ENCODE results near the gene ICAM2.
"Not testable (repeated sequence)": the region's sequence is repeated elsewhere in the genome, so short reads cannot be mapped to it uniquely, and the experiment has no call there.

ICAM2 gene

DNA sequence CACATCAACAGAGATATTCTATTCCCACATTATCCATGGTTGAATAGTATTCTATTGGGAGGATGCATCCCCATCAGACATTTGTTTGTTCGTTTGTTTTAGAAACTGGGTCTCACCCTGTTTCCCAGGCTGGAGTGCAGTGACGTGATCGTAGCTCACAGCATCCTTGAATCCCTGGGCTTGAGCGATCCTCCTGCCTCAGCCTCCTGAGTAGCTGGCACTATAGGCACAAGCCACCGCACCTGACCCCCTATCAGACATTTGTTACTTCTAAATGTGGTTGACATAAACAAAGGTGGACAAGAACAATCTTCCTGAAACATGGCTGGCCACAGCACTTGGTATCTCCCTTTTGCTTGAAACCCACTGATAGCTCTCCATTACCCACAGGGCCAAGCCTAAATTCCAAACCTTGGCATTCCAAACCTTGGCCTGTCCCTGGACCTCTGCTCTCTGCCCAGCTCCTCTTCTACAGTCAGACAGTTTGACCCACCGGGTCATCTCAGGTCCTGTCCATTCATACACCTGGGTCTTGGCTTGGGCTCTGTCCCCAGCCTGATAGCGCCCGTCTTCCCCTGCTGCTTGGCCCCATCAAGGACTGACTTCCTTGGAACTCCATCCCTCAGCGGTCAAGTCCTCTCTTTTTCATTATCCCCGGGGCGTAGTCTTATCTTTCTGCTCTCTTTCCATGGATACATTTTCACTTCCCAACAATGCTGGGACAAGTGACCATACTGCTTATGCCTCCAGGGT, 23.8 kb downstream of the ICAM2 start:
- DNase-seq = no peak

- no peak for DNase-seq
These were observed 24.8 kb downstream of the ICAM2 start for GRCh38 chr17:63995626-63996025.

GRCh38 chr17:63993368-63993985, 27.0 kb downstream of the ICAM2 start:
- DNase-seq = no peak

DNA sequence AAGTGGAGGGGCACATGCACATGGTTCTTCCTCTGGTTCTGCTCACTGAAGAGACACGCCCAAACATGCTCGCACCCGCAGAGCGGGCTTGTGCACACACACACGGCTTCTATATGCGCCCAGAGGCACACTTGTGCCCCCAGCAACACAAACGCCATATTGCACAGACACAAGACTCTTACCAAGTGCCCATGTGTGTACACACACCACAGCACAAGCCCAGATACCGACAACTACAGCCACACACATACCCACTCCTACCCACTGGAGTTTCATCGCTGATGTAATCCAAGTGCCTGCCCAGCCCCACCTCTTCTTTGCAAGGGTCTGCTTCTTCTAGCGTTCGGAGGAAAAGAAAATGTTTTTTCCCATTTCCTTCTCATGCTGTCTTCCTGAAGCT, 28.8 kb downstream of the ICAM2 start:
- DNase-seq = no peak

GRCh38 chr17:63989622-63990345, 30.6 kb downstream of the ICAM2 start:
- DNase-seq = no peak

- DNase-seq = no peak
These were observed 31.5 kb downstream of the ICAM2 start for GRCh38 chr17:63988741-63989621.

- DNase-seq = no peak
These were observed 32.3 kb downstream of the ICAM2 start for GRCh38 chr17:63988127-63988478.

DNA sequence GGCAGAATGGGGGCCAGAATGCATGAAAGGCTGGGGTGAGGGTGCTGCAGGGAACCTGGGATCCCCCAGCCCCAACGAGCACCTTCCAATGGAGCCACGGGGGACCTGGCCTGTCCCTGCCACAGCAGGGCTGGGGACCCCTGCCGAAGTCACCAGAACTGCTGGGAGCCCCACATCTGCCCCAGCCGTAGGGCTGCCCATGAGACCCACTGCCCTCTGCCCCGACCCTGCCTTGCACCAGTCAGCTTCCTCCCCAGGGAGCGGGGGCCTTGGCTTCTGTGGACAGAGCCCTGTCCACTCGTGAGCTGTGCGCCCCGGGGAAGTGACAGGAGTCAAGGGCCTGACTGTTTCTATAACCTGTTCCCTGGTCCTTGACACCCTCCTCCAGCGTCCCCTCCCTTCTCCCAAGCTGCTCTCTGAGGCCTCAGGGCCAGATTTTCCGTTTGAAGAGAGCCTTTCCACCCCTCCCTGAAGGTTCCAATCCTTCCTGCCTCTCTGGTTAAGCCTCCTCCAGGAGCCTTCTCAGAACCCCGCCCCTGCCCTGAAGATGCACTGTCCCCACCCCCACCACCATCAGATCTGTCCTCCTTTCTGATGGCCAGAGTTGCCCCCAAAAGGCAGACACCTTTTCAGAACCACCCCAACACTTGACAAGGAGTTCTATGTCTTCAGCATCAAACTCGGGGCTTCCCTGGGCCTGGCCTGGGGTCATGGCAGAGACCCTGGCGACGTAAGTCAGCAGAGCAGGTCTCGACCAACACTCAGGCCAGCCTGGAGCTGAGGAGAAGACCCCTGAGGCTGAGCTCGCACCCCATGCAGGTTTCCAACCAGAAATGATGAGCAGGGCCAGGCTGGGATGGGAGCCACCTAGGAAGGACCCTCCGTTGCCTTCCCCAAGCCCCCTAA, 33.0 kb downstream of the ICAM2 start:
- DNase-seq = no peak

- no peak for DNase-seq
These were observed 33.6 kb downstream of the ICAM2 start for GRCh38 chr17:63986821-63987220.

DNA sequence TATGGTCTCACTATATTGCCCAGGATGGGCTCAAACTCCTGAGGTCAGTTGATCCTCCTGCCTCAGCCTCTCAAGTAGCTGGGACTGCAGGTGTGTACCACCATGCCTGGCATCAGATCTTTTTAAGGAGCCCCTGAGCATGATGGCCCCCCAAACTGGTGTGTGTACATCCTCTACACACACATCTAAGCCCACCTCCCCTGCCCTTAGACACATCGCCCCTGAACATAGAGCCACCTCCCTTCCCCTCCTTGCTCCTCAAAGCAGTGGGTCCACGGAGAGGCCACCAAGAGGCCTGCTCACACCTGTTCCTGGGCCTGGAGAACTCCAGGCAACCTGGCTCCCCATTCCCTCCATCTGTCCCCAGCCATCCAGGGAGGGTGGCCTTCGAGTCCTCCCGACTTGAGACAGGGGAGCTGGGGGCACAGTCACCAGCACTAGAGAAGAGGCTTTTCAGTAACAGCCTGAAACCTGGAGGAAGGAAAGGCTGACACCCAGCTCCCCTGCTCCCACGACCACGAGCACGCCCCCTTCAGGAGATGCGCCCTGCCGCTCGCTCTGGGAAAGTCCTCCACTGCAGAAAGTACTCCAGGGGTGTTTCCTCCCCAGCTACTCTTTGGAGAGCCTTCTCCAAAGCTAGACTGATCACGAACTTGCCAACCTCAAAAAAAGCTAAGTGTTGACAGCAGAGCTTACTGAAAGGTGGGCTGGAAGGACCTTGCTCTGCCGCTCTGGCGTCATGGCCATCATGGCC, 34.9 kb downstream of the ICAM2 start:
- DNase-seq = no peak

- peak in 1 of 2 experiments; percentile 18 for DNase-seq
These were observed 35.6 kb downstream of the ICAM2 start for GRCh38 chr17:63984651-63985386.

GRCh38 chr17:63984236-63984635, 36.2 kb downstream of the ICAM2 start:
- no peak for DNase-seq

GRCh38 chr17:63983320-63983719, 37.1 kb downstream of the ICAM2 start:
- DNase-seq = no peak

DNA sequence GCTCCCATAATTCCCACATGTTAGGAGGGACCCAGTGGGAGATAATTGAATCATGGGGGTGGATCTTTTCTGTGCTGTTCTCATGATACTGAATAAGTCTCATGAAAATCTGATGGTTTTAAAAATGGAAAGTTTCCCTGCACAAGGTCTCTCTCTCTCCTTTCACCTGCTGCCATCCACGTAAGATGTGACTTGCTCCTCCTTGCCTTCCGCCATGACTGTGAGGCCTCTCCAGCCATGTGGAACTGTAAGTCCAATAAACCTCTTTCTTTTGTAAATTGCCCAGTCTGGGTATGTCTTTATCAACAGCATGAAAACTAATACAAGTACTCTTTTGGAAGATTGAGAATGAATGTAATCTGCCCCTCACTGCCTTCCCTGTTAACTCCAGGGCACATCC, 37.8 kb downstream of the ICAM2 start:
- not testable (repeated sequence) for DNase-seq

DNA sequence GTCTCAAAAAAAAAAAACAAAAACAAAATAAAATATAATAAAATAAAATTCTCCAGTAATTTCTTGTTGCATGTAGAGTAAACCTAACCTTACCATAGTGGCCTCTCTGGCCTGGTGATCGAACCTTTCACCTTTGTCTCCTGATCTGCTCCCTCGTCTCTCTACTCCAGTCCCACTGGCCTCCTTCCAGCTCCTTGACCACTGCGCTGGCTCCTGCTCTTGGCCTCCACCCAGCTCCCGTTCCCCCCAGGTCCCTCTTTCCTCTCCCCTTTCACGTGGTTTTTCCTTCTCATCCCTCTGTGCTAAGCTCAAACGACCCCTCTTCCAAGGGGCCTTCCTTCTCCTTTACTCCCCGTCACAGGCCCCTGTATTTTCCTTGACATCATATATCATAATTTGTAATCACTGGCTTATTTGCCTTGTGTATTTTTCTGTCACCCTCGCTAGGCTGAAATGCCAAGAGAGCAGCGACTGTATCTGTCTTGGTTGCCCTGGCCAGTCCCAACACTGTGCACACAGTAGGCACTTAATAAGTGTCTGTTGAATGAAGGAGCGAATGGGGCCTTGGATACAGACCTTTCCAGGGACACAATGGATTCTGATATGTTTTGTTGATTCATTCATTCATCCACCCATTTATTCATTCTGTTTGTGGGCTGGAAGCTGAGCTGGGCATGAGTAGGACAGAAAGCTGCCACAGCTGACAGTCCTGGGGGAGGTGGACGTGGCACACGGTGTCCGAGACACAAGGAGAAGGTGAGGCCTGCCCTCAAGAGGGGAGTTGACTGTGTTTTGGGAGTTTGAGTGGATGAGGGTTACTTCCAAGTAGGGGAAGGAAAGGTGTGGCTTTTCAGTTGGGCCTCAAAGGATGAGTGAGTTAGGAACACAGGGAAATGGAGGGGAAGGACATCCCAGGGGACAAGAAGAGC, 41.9 kb downstream of the ICAM2 start:
- DNase-seq = no peak

GRCh38 chr17:63976702-63977101, 43.7 kb downstream of the ICAM2 start:
- no peak for DNase-seq

DNA sequence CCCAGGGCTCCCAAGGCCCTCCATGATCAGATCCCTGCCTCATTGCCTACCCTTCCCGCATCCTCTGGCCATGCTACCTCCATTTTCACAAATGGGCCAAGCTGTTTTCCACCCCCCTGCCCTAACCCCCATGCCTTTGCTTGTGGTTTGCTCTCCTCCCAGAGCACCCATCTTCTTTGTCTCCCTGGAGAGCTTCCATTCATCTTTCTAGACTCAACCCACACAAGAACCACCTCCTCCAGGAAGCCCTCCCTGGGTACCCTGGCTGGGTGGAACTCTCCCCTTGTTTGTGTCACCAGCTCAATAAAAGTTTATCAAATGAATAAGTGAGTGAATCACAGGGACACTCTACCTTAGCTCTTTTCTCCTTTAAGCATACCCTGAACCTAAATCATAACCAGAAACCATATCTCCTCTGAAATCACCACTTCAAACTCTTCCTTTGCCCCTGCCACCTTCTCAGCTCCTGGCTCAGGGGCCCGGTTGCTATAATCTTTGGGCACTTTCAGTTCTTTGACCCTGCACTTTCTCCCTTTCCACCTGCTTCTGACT, 44.8 kb downstream of the ICAM2 start:
- DNase-seq = no peak

- peak; percentile 66 to 73 for DNase-seq
These were observed 45.7 kb downstream of the ICAM2 start for GRCh38 chr17:63974594-63975192.

Data from SW 1271 (cell line).